Neural cell (in vitro differentiated cells): ENCODE results near the gene TBX15. TPM values are rescaled to one million over a fixed set of nuclear protein-coding genes. Genes with fewer than 3 reads are reported as not detected.

Experiments
- H2AFZ ChIP-seq: fragments of 200-600, 300-800 bp; sonication (generic), shearing (Covaris generic); 2 replicates; pipeline ENCODE4 v1.6.0; 2014; ENCODE audit warnings: low read depth, mild to moderate bottlenecking, antibody characterized with exemption, low read length, moderate library complexity
- H3F3A ChIP-seq: fragments of 200-600 bp; shearing (Covaris generic); 2 replicates; pipeline ENCODE4 v1.6.1; 2016; ENCODE audit warnings: mild to moderate bottlenecking, moderate library complexity, mixed read lengths, antibody characterized with exemption, low read length; ENCODE audit not compliant: insufficient read depth, poor library complexity, severe bottlenecking
- H3K27ac ChIP-seq: fragments of 200-600, 300-800 bp; sonication (generic), shearing (Covaris generic); 2 replicates; pipeline ENCODE4 v1.5.1; 2014; ENCODE audit warnings: mild to moderate bottlenecking, low read length, moderate library complexity
- H3K27me3 ChIP-seq: fragments of 300-800, 200-600 bp; sonication (generic), shearing (Covaris generic); 2 replicates; pipeline ENCODE4 v1.6.0; 2014; ENCODE audit warnings: mild to moderate bottlenecking, low read depth, low read length, moderate library complexity; ENCODE audit not compliant: insufficient read depth
- H3K36me3 ChIP-seq: fragments of 300-800, 200-600 bp; sonication (generic), shearing (Covaris generic); 2 replicates; pipeline ENCODE4 v1.5.1; 2014; ENCODE audit warnings: mild to moderate bottlenecking, antibody characterized with exemption, low read length, moderate library complexity; ENCODE audit not compliant: insufficient read depth
- H3K4me2 ChIP-seq: fragments of 300-800, 200-600 bp; sonication (generic), shearing (Covaris generic); 2 replicates; pipeline ENCODE4 v1.6.0; 2014; ENCODE audit warnings: mild to moderate bottlenecking, low read length
- H3K4me3 ChIP-seq: fragments of 300-800, 200-600 bp; sonication (generic), shearing (Covaris generic); 2 replicates; pipeline ENCODE4 v1.5.1; 2014; ENCODE audit warnings: mild to moderate bottlenecking, low read length, moderate library complexity
- H3K79me2 ChIP-seq: fragments of 200-600 bp; shearing (Covaris generic); replicated peaks from 2 replicates; pipeline ENCODE4 v1.6.0; 2014; ENCODE audit warnings: mild to moderate bottlenecking, low read length, moderate library complexity; ENCODE audit not compliant: insufficient read depth
- H3K9ac ChIP-seq: fragments of 300-800, 200-600 bp; sonication (generic), shearing (Covaris generic); 2 replicates; pipeline ENCODE4 v1.6.1; 2016; ENCODE audit warnings: mild to moderate bottlenecking, low read length, mixed read lengths
- H3K9me2 ChIP-seq: fragments of 200-600 bp; shearing (Covaris generic); 2 replicates; pipeline ENCODE4 v1.6.1; 2016; ENCODE audit warnings: mild to moderate bottlenecking, low read length, mixed read lengths; ENCODE audit not compliant: insufficient read depth
- H3K9me3 ChIP-seq: fragments of 200-600, 300-800 bp; sonication (generic), shearing (Covaris generic); 2 replicates; pipeline ENCODE4 v1.6.1; 2016; ENCODE audit warnings: mild to moderate bottlenecking, mixed run types, low read length, moderate library complexity, mixed read lengths
- H4K20me1 ChIP-seq: fragments of 200-600 bp; shearing (Covaris generic); 2 replicates; pipeline ENCODE4 v1.6.1; 2016; ENCODE audit warnings: mild to moderate bottlenecking, mixed run types; ENCODE audit not compliant: insufficient read depth
- CTCF ChIP-seq: fragments of 450-650 bp; IDR thresholded peaks from 2 replicates; pipeline ENCODE4 v1.5.1; 2014; ENCODE audit warnings: antibody characterized with exemption, mild to moderate bottlenecking, moderate library complexity; ENCODE audit not compliant: poor library complexity, severe bottlenecking
- EP300 ChIP-seq: fragments of 450-650 bp; conservative IDR thresholded peaks from 2 replicates; pipeline ENCODE4 v1.6.1; 2014; ENCODE audit warnings: antibody characterized with exemption, mild to moderate bottlenecking, moderate library complexity; ENCODE audit not compliant: poor library complexity, severe bottlenecking
- EZH2 ChIP-seq: fragments of 200-600, 300-800 bp; shearing (Covaris generic), sonication (generic); IDR thresholded peaks from 2 replicates; pipeline ENCODE4 v1.6.1; 2014; ENCODE audit warnings: antibody characterized with exemption, low read length, borderline replicate concordance, mild to moderate bottlenecking; ENCODE audit not compliant: insufficient read depth, poor library complexity, severe bottlenecking
- MXI1 ChIP-seq: fragments of 450-650 bp; conservative IDR thresholded peaks from 2 replicates; pipeline ENCODE4 v1.6.1; 2014; ENCODE audit warnings: antibody characterized with exemption, mild to moderate bottlenecking; ENCODE audit not compliant: poor library complexity, severe bottlenecking
- POLR2AphosphoS5 ChIP-seq: IDR thresholded peaks from 2 replicates; pipeline ENCODE4 v1.6.1; 2012
- RAD21 ChIP-seq: fragments of 450-650 bp; conservative IDR thresholded peaks from 2 replicates; pipeline ENCODE4 v1.6.1; 2014; ENCODE audit warnings: antibody characterized with exemption, mild to moderate bottlenecking, moderate library complexity
- REST ChIP-seq: IDR thresholded peaks from 2 replicates; pipeline ENCODE4 v1.6.1; 2012; ENCODE audit warnings: borderline replicate concordance
- SMC3 ChIP-seq: fragments of 450-650 bp; conservative IDR thresholded peaks from 2 replicates; pipeline ENCODE4 v1.6.1; 2014; ENCODE audit warnings: antibody characterized with exemption, mild to moderate bottlenecking, moderate library complexity; ENCODE audit not compliant: poor library complexity
- TAF1 ChIP-seq: IDR thresholded peaks from 2 replicates; pipeline ENCODE4 v1.6.1; 2012; ENCODE audit warnings: low read depth
- polyA plus RNA-seq: library from polyadenylated mRNA; depleted of rRNA; stranded (reverse); fragments of >200 nt; gene quantifications from 2 replicates; pipeline ENCODE4 v1.2.3, GENCODE V29; 2014

Gene TBX15
- polyA plus RNA-seq, 1 donor from 2014 or later = 0.10 TPM

GRCh38 chr1:119006406-119007279, 18.5 kb upstream of the TBX15 start:
- H2AFZ ChIP-seq = no peak overlapping the region
- H3K27ac ChIP-seq = no peak overlapping the region
- TF ChIP-seq TAF1 (no peak), POLR2AphosphoS5 (peak; percentile 29), REST (no peak), CTCF (no peak), MXI1 (no peak), EZH2 (peak; percentile 90), EP300 (no peak), SMC3 (no peak)
- no peaks in the 10 kb centered on the region for H3K9me2 ChIP-seq
- H3K4me2 ChIP-seq = no peak overlapping the region
- no peak overlapping the region for H3K9ac ChIP-seq
- peaks cover 90% of the 10 kb centered on the region for H3K27me3 ChIP-seq
- peaks cover 7% of the 10 kb centered on the region for H3K9me3 ChIP-seq
- H3K4me3 ChIP-seq = peak overlapping the region; percentile 56
- H4K20me1 ChIP-seq = no peaks in the 10 kb centered on the region
- H3K79me2 ChIP-seq = no peaks in the 10 kb centered on the region
- no peaks in the 10 kb centered on the region for H3K36me3 ChIP-seq
- no peaks in the 10 kb centered on the region for H3F3A ChIP-seq

GRCh38 chr1:119005724-119006405, 17.7 kb upstream of the TBX15 start:
- H2AFZ ChIP-seq = no peak overlapping the region
- H3K36me3 ChIP-seq = no peaks in the 10 kb centered on the region
- H3K4me3 ChIP-seq = peak overlapping the region; percentile 56
- H3K79me2 ChIP-seq = no peaks in the 10 kb centered on the region
- H4K20me1 ChIP-seq = no peaks in the 10 kb centered on the region
- no peaks in the 10 kb centered on the region for H3K9me2 ChIP-seq
- H3K9ac ChIP-seq = no peak overlapping the region
- H3K27me3 ChIP-seq = peaks cover 97% of the 10 kb centered on the region
- TF ChIP-seq RAD21 (no peak), EZH2 (peak; percentile 36)
- no peaks in the 10 kb centered on the region for H3F3A ChIP-seq
- peaks cover 7% of the 10 kb centered on the region for H3K9me3 ChIP-seq
- no peak overlapping the region for H3K4me2 ChIP-seq
- no peak overlapping the region for H3K27ac ChIP-seq
